HG03575 (cell line): ENCODE measurements around the gene TMEM200B.
"Not testable (repeated sequence)": the region's sequence is repeated elsewhere in the genome, so short reads cannot be mapped to it uniquely, and the experiment has no call there.

Source experiments
- ATAC-seq: cut with Tn5 transposase; IDR thresholded peaks from one replicate; pipeline ENCODE4 v1.9.1; 2021; ENCODE audit not compliant: unreplicated experiment, insufficient number of reproducible peaks, low FRiP score; ENCODE audit errors: extremely low read depth

Gene TMEM200B

DNA sequence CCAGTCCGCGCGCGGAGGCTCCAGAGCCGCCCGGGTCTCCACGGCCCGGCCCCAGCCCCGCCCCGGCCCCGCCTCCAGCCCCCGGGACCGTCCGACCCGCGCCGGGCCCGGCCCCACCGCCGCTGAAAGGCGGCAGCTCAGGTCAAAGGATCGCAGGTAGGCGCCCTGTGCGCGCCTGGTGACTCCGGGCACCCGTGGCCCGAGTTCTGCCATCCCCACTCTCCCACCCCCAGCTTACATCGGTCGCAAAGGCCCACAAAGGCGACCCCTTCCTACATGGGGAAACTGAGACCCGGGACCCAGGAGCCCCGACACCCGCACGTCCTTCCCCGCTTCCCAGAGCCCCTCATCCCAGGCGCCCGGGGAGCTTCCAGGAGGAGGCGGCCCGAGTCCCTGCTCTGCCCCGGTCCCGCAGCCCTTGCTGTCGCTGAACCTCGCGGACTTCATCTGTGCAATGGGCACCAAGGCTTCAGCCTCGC, at the start of gene TMEM200B:
TMEM200B (minus strand) TSS at position 17 of the 479 bp plus-strand sequence. CDS start 2,075 bp downstream, outside the sequence.
- no peak for ATAC-seq

DNA sequence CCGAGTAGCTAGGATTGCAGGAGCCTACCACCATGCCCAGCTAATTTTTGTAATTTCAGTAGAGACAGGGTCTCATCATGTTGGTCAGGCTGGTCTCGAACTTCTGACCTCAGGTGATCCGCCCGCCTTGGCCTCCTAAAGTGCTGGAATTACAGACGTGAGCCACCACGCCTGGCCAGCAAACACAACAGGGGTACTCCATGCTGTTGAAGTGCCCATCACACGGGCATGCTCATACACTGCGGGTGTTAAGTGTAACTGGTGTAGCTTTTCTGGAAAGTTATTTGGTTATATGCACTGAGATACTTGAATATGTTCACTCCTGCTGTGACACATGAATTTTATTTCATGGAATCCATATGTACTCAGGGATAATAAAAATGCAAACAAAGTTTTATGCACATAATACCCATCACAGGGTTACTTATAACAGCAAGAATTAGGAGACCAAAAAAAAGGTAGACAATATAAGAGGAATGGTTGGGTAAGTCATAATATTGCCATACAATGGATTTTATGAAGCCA, 48.8 kb upstream of the TMEM200B start:
- no peak for ATAC-seq

GRCh38 chr1:29171521-29171920, 47.8 kb upstream of the TMEM200B start:
- no peak for ATAC-seq

- no peak for ATAC-seq
These were observed 47.4 kb upstream of the TMEM200B start for GRCh38 chr1:29171089-29171488.

GRCh38 chr1:29169976-29170375, 46.3 kb upstream of the TMEM200B start:
- no peak for ATAC-seq

DNA sequence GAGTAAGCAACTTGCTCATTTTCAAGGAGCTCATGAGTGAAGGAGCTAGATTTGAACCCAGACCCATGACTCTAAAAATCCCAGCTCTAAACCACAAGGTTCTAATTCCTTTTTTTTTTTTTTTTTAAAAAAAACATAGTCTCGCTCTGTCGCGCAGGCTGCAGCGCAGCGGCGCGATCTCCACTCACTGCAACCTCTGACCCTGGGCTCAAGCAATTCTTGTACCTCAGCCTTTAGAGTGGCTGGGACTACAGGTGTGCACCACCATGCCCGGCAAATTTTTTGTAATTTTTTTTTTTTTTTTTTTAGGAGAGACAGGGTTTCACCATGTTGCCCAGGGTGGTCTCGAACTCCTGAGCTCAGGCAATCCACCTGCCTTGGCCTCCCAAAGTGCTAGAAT, 44.2 kb upstream of the TMEM200B start:
- no peak for ATAC-seq

- no peak for ATAC-seq
These were observed 42.7 kb upstream of the TMEM200B start for GRCh38 chr1:29166291-29166878.

DNA sequence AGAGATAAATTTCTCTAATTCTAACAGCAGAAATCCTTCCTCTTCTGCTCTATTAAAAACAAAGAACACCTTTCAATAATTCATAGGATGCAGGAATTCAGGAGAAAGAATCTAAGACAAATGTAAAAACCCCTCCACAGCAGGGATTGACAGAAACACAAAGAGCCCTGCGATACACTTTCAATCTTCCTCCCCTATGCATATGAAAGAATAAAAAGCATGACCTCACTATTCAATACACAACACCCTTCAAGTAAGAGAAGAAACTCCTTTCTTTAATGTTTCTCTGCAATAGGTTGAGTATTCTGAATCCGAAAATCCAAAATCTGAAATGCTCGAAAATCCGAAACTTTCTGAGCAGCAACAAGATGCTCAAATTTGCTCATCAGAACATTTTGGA, 40.9 kb upstream of the TMEM200B start:
- ATAC-seq = no peak

GRCh38 chr1:29162476-29163138, 38.9 kb upstream of the TMEM200B start:
- ATAC-seq = no peak

DNA sequence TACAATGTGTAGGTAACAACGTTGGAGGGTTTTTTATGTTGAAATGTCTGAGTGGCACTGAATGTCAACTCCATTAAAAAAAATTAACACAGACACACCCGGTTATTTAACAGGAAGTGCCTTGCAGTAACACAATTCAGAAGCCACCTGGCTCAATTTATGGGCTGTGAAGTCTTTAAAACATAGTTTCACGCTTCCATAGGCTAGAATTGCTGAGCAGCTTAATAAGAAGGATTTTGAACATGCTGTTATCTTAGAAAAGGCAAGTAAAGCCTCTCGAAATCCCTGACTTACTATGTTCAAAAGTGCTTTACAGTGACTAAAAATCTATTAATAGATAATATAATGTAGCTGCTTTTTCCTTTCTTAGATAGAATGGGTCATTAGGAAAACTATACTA, 38.3 kb upstream of the TMEM200B start:
- ATAC-seq = no peak

- no peak for ATAC-seq
These were observed 36.1 kb upstream of the TMEM200B start for GRCh38 chr1:29159773-29160172.

GRCh38 chr1:29157269-29157601, 33.5 kb upstream of the TMEM200B start:
- ATAC-seq = no peak

- no peak for ATAC-seq
These were observed 33.0 kb upstream of the TMEM200B start for GRCh38 chr1:29156543-29157268.

DNA sequence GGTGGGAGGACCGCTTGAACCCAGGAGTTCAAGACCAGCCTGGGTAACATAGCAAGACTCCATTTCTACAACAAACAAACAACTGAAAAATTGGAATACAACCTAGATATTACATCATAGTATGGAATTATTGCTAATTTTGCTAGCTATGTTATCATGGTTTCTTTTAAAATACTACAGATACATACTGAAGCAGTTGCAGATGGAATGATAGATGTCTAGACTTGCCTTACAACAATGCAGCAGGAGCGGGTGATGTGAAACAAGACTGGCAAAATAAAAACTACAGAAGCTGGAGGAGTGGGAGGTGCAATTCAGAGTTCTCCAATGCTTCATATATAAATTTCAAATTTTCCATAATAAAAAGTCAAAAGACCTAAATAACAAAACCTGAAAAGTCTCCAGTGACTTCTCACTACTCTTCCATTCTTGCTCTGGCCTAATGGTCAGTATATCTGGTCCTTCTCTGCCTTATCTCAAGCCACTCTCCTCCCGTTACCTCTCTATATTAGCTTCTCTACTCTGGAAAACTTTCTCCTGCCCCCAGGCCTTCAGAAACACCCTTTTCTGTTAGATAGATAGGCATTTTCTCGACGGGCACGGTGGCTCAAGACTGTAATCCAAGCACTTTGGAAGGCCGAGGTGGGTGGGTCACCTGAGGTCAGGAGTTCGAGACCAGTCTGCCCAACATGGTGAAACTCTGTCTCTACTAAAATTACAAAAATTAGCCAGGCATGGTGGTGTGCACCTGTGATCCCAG, 28.5 kb upstream of the TMEM200B start:
- ATAC-seq = no peak

- not testable (repeated sequence) for ATAC-seq
These were observed 26.6 kb upstream of the TMEM200B start for GRCh38 chr1:29150346-29150745.

DNA sequence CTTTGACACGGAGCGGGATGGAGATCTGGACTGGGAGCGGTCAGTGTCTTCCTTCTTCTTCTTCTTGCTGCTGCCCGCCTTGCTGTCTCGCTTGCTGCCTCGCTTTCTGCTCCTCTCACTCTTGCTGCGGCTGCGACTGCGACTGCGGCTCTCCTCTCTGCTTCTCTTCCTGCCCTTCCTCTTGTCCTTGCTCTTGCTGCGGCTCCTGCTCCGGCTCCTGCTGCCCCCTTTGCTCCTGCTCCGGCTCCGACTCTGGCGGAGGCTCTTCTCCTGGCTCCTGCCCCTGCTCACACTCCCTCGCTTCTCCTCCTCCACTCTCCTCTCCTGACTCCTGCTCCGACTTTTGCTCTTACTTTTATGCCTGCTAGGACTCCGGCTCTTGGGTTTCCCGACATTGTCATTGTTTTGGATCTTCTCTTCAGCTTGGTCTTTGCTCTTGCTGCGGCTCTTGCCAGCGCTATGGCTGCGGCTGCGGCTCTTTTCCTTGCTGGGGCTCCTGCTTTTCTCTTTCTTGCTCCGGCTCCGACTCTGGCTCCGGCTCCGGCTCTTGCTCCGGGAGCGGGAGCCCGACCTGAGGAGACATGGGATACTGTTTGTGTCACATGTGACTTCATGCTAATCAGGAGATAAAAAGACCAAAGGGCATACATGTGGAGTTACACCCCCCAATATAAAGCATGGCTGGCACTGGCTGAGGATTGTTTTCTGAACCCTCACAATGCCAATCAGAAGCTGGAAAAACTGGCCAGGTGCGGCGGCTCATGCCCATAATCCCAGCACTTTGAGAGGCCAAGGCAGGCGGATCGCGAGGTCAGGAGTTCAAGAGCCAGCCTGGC, 25.2 kb upstream of the TMEM200B start:
- ATAC-seq = no peak

DNA sequence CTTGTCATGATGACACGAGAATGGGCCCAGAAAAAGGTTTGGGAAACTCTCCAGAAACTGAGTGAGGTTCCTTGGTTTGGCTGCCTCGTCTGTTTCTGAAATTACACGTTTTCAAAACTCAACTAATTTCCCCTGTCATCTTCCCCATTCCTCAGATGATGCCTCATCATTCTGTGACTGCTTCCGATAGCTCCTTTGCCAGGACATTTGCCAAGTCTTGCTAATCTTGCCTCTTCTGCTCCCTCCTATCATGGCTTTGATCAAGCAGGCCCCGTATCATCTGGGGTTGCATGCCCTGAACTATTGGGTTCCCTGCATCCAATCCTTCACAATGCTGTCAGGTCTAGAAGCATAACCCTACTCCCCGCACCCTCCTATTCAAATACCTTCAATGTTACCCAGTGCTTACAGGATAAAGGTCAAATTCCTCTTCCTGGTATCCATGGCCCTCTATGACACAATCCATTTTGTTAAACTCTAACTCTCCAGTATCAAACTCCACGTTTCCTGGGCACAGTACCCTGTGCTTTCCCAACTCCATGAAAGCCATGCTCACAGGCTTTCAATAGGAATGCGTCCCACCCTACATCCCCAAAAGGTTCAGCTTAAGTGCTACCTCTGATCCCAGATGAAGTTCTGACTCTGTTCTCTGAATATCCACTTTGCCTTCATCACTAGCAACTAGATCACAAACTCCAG, 22.2 kb upstream of the TMEM200B start:
- no peak for ATAC-seq

DNA sequence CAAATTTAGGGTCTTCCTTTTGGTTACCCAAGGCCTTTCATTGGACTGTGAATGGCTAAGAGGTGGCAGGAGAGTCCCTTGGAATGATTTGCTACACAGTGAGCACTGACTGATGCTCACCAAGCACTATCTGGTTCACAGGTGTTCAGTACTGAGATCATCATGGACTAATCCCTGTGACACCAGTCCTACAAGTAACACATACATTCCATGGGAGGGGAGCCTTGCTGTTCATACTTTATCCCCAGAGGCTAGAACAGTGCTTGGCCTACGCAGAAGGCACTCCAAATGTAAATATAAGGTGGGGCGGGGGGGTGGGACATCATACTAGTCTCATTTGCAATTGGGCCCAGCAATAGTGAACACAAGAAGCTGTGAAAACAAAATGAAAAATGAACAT, 20.5 kb upstream of the TMEM200B start:
- no peak for ATAC-seq
